OCI-LY7 (cell line): ENCODE measurements around the gene PHGDH. TPM values are rescaled to one million over a fixed set of nuclear protein-coding genes. Genes with fewer than 3 reads are reported as not detected.
A peak's percentile ranks its signal among the peaks of the same experiment; 100 is the strongest.

Experiments
- BruUV-seq: library from RNA; stranded (reverse); fragments of 400-500 nt; replicated peaks from 2 replicates; lab custom pipeline; 2021; lab: Mats Ljungman, UMichigan
- CTCF ChIA-PET: fragments of 300-600 bp; sonication (Branson Sonifier 250); formaldehyde crosslinking; loops from one replicate; lab custom pipeline; 2022; ENCODE audit warnings: antibody characterized with exemption; ENCODE audit not compliant: unreplicated experiment; lab: Charles Lee
- POLR2A ChIA-PET: fragments of 300-600 bp; sonication (Branson Sonifier 250); formaldehyde crosslinking; loops from one replicate; lab custom pipeline; 2022; ENCODE audit warnings: antibody characterized with exemption; lab: Charles Lee
- DNase-seq: peaks from one replicate; pipeline ENCODE4 v3.0.0-alpha.2; 2015; ENCODE audit warnings: low spot score
- H2AFZ ChIP-seq: fragments of 200-600 bp; sonication (generic), shearing (Covaris generic); 2 replicates; pipeline ENCODE4 v1.6.1; 2014; ENCODE audit warnings: mild to moderate bottlenecking, antibody characterized with exemption, low read length, moderate library complexity
- H3K27ac ChIP-seq: fragments of 200-600 bp; sonication (generic); 2 replicates; pipeline ENCODE4 v1.5.1; 2014; ENCODE audit warnings: mixed run types, low read depth, mild to moderate bottlenecking, moderate library complexity, low read length, inconsistent platforms; ENCODE audit not compliant: poor library complexity, severe bottlenecking
- H3K36me3 ChIP-seq: fragments of 200-600 bp; sonication (generic); 2 replicates; pipeline ENCODE4 v1.6.1; 2014; ENCODE audit warnings: mild to moderate bottlenecking, antibody characterized with exemption, low read length, moderate library complexity, mixed read lengths; ENCODE audit not compliant: insufficient read depth
- H3K4me1 ChIP-seq: fragments of 200-600 bp; sonication (generic); 2 replicates; pipeline ENCODE4 v1.5.1; 2014; ENCODE audit warnings: mild to moderate bottlenecking, low read length; ENCODE audit not compliant: insufficient read depth, poor library complexity, severe bottlenecking
- H3K4me2 ChIP-seq: fragments of 200-600 bp; sonication (generic); 2 replicates; pipeline ENCODE4 v1.6.1; 2014; ENCODE audit warnings: mild to moderate bottlenecking, low read length
- H3K4me3 ChIP-seq: fragments of 200-600 bp; sonication (generic); 2 replicates; pipeline ENCODE4 v1.5.1; 2014; ENCODE audit warnings: mild to moderate bottlenecking, low read depth, low read length; ENCODE audit not compliant: poor library complexity, severe bottlenecking
- H3K79me2 ChIP-seq: fragments of 200-600 bp; sonication (generic); 2 replicates; pipeline ENCODE4 v1.6.1; 2016; ENCODE audit warnings: low read depth, mild to moderate bottlenecking, low read length, moderate library complexity, mixed read lengths; ENCODE audit not compliant: insufficient read depth
- H3K9me2 ChIP-seq: fragments of 200-600 bp; sonication (generic); 2 replicates; pipeline ENCODE4 v1.6.1; 2016; ENCODE audit warnings: mild to moderate bottlenecking, low read length, mixed read lengths; ENCODE audit not compliant: insufficient read depth
- H3K9me3 ChIP-seq: fragments of 200-600 bp; sonication (generic); 2 replicates; pipeline ENCODE4 v1.6.1; 2014; ENCODE audit warnings: mild to moderate bottlenecking, mixed run types, low read length, mixed read lengths
- H4K20me1 ChIP-seq: fragments of 200-600 bp; sonication (generic); 2 replicates; pipeline ENCODE4 v1.6.1; 2014; ENCODE audit warnings: mild to moderate bottlenecking, antibody characterized with exemption, low read length, moderate library complexity, mixed read lengths; ENCODE audit not compliant: insufficient read depth
- CTCF ChIP-seq: fragments of 200-600 bp; sonication (generic); conservative IDR thresholded peaks from 2 replicates; pipeline ENCODE4 v1.5.1; 2014; ENCODE audit warnings: mild to moderate bottlenecking, antibody characterized with exemption, low read length, moderate library complexity, mixed read lengths
- EZH2phosphoT487 ChIP-seq: fragments of 200-600 bp; sonication (generic); IDR thresholded peaks from 2 replicates; pipeline ENCODE4 v1.6.1; 2018; ENCODE audit warnings: low read depth, borderline replicate concordance, mild to moderate bottlenecking, mixed run types, antibody characterized with exemption, low read length, moderate library complexity, mixed read lengths
- intact Hi-C: fragments of 100-400 bp; cut with micrococcal nuclease; formaldehyde crosslinking; loops from one replicate; pipeline ENCODE4 v1.10.0; 2022; ENCODE audit not compliant: unreplicated experiment
- total RNA-seq, 2 experiments: library from RNA; depleted of rRNA in 1 of 2; stranded (reverse); fragments of >200 nt in 1 of 2; shearing (Covaris generic) in 1 of 2; gene quantifications; 2 replicates each; pipeline ENCODE4 v1.2.3, GENCODE V29; 2014 to 2022

Gene PHGDH
- total RNA-seq, 2 experiments from 2014 or later: 287 to 451 TPM

GRCh38 chr1:119712342-119713038 is 756 bp downstream of the PHGDH start:
- ChIA-PET CTCF (no interaction called here), POLR2A (interaction anchor here (0.5 to 1.9 kb wide), 5 partner anchors 12 to 563 kb away, joined by 3 to 6 read pairs (median 4); no protein-coding TSS in a partner anchor)
- peak overlapping the region; percentile 89 for H2AFZ ChIP-seq

GRCh38 chr1:119713039-119713748 is 1.5 kb downstream of the PHGDH start:
- intact Hi-C loops: loop anchor here (10.0 kb wide), 1 partner anchor 568 kb away; the partner anchor contains the start of gene WARS2
- peaks cover 24% of the 10 kb centered on the region for H4K20me1 ChIP-seq
- H3K79me2 ChIP-seq: peaks cover 59% of the 10 kb centered on the region
- ChIA-PET POLR2A (interaction anchor here (0.9 to 1.9 kb wide), 3 partner anchors 11 to 573 kb away, joined by 3 to 6 read pairs (median 4); partner anchors contain the start of gene WARS2), CTCF (no interaction called here)
- peak overlapping the region; percentile 66 for H3K27ac ChIP-seq
- H3K9me3 ChIP-seq: no peaks in the 10 kb centered on the region
- no peaks in the 10 kb centered on the region for H3K9me2 ChIP-seq
- peaks cover 37% of the 10 kb centered on the region for H3K36me3 ChIP-seq
- TF ChIP-seq CTCF (no peak), EZH2phosphoT487 (no peak)
- H3K4me1 ChIP-seq: peaks cover 29% of the 10 kb centered on the region
- DNase-seq: peak; percentile 50
- BruUV-seq: TSS peak; percentile 58
- peak overlapping the region; percentile 90 for H3K4me3 ChIP-seq
- H3K4me2 ChIP-seq: peak overlapping the region; percentile 74
- H2AFZ ChIP-seq: peak overlapping the region; percentile 54; the same call in 1 of the 2 replicates

More at GRCh38 chr1:119712342-119713038, 756 bp downstream of the PHGDH start:
- intact Hi-C loops: loop anchor here (10.0 kb wide), 1 partner anchor 568 kb away; the partner anchor contains the start of gene WARS2
- peaks cover 52% of the 10 kb centered on the region for H3K79me2 ChIP-seq
- H3K4me3 ChIP-seq: peak overlapping the region; percentile 90
- H3K27ac ChIP-seq: peak overlapping the region; percentile 66
- H3K36me3 ChIP-seq: peaks cover 33% of the 10 kb centered on the region; the same call in 1 of the 2 replicates
- no peaks in the 10 kb centered on the region for H3K9me3 ChIP-seq
- H3K4me1 ChIP-seq: peaks cover 29% of the 10 kb centered on the region
- H3K9me2 ChIP-seq: no peaks in the 10 kb centered on the region
- peaks cover 22% of the 10 kb centered on the region for H4K20me1 ChIP-seq
- no TSS peak for BruUV-seq
- H3K4me2 ChIP-seq: peak overlapping the region; percentile 74
- DNase-seq: peak; percentile 88
- TF ChIP-seq EZH2phosphoT487 (no peak), CTCF (no peak)
